ENCODE data around the gene FKBP11.

GRCh38 chr12:48880647-48881046 lies 44.6 kb downstream of the FKBP11 start:
- TF ChIP-seq POLR2A (IDR thresholded peaks at IDR 0.05), result no peak
- TF ChIP-seq, protein P1, sequence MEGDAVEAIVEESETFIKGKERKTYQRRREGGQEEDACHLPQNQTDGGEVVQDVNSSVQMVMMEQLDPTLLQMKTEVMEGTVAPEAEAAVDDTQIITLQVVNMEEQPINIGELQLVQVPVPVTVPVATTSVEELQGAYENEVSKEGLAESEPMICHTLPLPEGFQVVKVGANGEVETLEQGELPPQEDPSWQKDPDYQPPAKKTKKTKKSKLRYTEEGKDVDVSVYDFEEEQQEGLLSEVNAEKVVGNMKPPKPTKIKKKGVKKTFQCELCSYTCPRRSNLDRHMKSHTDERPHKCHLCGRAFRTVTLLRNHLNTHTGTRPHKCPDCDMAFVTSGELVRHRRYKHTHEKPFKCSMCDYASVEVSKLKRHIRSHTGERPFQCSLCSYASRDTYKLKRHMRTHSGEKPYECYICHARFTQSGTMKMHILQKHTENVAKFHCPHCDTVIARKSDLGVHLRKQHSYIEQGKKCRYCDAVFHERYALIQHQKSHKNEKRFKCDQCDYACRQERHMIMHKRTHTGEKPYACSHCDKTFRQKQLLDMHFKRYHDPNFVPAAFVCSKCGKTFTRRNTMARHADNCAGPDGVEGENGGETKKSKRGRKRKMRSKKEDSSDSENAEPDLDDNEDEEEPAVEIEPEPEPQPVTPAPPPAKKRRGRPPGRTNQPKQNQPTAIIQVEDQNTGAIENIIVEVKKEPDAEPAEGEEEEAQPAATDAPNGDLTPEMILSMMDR (IDR thresholded peaks at IDR 0.05), result no peak
